Measurements from ENCODE around the gene SYTL2. TPM values are rescaled to one million over a fixed set of nuclear protein-coding genes. Genes with fewer than 3 reads are reported as not detected.

Gene SYTL2
- total and polyA plus RNA-seq, 8 donors, result 5.4 to 391 (median 188) TPM

GRCh38 chr11:85723088-85723487 is 87.9 kb downstream of the SYTL2 start:
- 67 to 88% (median 79%) methylated on average over 5 of the region's 5 CpGs for WGBS, 5 donors
- TF ChIP-seq EP300 (IDR thresholded peaks at IDR 0.05) (no peak), POLR2AphosphoS5 (IDR thresholded peaks at IDR 0.05) (no peak), POLR2A (IDR thresholded peaks at IDR 0.05) (no peak)
- TF ChIP-seq, protein P1, sequence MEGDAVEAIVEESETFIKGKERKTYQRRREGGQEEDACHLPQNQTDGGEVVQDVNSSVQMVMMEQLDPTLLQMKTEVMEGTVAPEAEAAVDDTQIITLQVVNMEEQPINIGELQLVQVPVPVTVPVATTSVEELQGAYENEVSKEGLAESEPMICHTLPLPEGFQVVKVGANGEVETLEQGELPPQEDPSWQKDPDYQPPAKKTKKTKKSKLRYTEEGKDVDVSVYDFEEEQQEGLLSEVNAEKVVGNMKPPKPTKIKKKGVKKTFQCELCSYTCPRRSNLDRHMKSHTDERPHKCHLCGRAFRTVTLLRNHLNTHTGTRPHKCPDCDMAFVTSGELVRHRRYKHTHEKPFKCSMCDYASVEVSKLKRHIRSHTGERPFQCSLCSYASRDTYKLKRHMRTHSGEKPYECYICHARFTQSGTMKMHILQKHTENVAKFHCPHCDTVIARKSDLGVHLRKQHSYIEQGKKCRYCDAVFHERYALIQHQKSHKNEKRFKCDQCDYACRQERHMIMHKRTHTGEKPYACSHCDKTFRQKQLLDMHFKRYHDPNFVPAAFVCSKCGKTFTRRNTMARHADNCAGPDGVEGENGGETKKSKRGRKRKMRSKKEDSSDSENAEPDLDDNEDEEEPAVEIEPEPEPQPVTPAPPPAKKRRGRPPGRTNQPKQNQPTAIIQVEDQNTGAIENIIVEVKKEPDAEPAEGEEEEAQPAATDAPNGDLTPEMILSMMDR (IDR thresholded peaks at IDR 0.05), result no peak
- Histone ChIP-seq H3K9me3 (no peaks in the 10 kb centered on the region), H3K4me1 (peaks cover 0 to 2% (median 0%) of the 10 kb centered on the region in 4 donors), H3K27me3 (no peaks in the 10 kb centered on the region), H3K36me3 (peaks cover 0 to 10% (median 9%) of the 10 kb centered on the region in 4 donors), H3K27ac (no peak overlapping the region), H3K4me3 (no peak overlapping the region)
- intact Hi-C loops (cut with DNase I; ENCODE audit: low total_unique reads), result no loop called here
- DNase-seq, result no peak

- Histone ChIP-seq H3K27ac (no peak overlapping the region), H3K27me3 (no peaks in the 10 kb centered on the region), H3K36me3 (no peaks in the 10 kb centered on the region), H3K9me3 (no peaks in the 10 kb centered on the region), H3K4me1 (peaks cover 0 to 4% (median 0%) of the 10 kb centered on the region in 4 donors), H3K4me3 (no peak overlapping the region)
- 85 to 94% (median 90%) methylated on average over 3 of the region's 3 CpGs for WGBS, 5 donors
- no peak for DNase-seq
- TF ChIP-seq POLR2AphosphoS5 (IDR thresholded peaks at IDR 0.05) (no peak), POLR2A (IDR thresholded peaks at IDR 0.05) (no peak), EP300 (IDR thresholded peaks at IDR 0.05) (no peak)
- TF ChIP-seq, protein P1 (IDR thresholded peaks at IDR 0.05), result no peak
- intact Hi-C loops (cut with DNase I; ENCODE audit: low total_unique reads), result no loop called here
Measured at GRCh38 chr11:85721191-85721590, 89.8 kb downstream of the SYTL2 start.

- Histone ChIP-seq H3K9me3 (no peaks in the 10 kb centered on the region), H3K27ac (peak overlapping the region; percentile 39 to 73 (median 59)), H3K27me3 (no peaks in the 10 kb centered on the region), H3K4me3 (peak overlapping the region; percentile 4 to 13 (median 12)), H3K4me1 (peaks cover 0 to 4% (median 0%) of the 10 kb centered on the region in 4 donors), H3K36me3 (no peaks in the 10 kb centered on the region)
- peak in 1 of 2 donors; percentile 76 for DNase-seq
- intact Hi-C loops (cut with DNase I; ENCODE audit: low total_unique reads), result no loop called here
- TF ChIP-seq, protein P1 (IDR thresholded peaks at IDR 0.05), result no peak
- TF ChIP-seq EP300 (IDR thresholded peaks at IDR 0.05) (no peak), POLR2AphosphoS5 (IDR thresholded peaks at IDR 0.05) (peak; percentile 24 to 80 (median 33)), POLR2A (IDR thresholded peaks at IDR 0.05) (no peak)
- WGBS, 5 donors, result 45 to 60% (median 57%) methylated on average over 10 of the region's 10 CpGs
Measured at GRCh38 chr11:85718991-85719807, 91.7 kb downstream of the SYTL2 start.

DNA sequence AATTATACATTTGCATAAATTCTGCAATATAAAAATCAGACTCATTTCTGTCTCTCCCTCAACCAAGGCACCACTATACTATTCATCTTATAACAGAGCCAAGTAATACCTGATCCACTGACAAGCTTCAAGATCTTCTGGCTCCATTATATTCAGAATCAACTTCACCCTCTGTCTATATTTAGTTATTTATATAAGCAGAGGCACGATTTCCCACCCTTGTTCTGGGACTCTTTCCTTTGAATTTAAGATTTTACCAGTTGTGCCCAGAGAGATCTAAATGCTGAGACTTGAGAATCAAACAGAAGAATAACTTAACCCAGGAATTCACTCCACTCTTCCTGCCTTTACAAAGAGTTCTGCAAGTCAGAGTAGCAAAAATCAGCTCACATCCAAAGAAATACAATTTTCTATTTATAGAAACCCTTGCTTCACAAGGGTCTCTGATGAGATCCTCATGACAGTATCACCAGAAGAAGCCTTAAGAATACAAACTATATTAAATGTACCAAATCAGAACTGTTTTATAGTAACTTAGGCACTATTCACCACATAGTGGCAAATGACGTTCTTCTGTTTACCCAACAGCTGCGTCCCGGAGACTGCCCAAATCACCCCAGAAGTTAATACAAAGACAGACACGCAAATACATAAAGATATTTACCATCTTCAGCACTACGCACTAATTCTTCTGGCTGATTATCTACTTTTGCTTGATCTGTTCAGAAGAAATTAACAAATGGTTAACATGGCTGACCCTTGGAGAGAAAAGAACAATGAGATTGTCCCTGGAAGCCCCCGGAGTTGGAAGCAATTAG is 92.6 kb downstream of the SYTL2 start:
- Histone ChIP-seq H3K4me1 (peaks cover 0 to 4% (median 0%) of the 10 kb centered on the region in 4 donors), H3K4me3 (peak overlapping the region; percentile 4 to 13 (median 12)), H3K27ac (peak overlapping the region; percentile 39 to 73 (median 59)), H3K36me3 (peaks cover 0 to 4% (median 0%) of the 10 kb centered on the region in 4 donors), H3K9me3 (no peaks in the 10 kb centered on the region), H3K27me3 (no peaks in the 10 kb centered on the region)
- intact Hi-C loops (cut with DNase I; ENCODE audit: low total_unique reads), result no loop called here
- TF ChIP-seq, protein P1 (IDR thresholded peaks at IDR 0.05), result no peak
- TF ChIP-seq POLR2AphosphoS5 (IDR thresholded peaks at IDR 0.05), result no peak
- TF ChIP-seq EP300 (IDR thresholded peaks at IDR 0.05), result no peak
- no peak for DNase-seq
- 48 to 57% (median 53%) methylated on average over 7 of the region's 7 CpGs for WGBS, 5 donors

All from stomach (tissue), 9 donors.